ENCODE results near the gene BBS4.
A peak's percentile ranks its signal among the peaks of the same experiment; 100 is the strongest.

BBS4 gene

DNA sequence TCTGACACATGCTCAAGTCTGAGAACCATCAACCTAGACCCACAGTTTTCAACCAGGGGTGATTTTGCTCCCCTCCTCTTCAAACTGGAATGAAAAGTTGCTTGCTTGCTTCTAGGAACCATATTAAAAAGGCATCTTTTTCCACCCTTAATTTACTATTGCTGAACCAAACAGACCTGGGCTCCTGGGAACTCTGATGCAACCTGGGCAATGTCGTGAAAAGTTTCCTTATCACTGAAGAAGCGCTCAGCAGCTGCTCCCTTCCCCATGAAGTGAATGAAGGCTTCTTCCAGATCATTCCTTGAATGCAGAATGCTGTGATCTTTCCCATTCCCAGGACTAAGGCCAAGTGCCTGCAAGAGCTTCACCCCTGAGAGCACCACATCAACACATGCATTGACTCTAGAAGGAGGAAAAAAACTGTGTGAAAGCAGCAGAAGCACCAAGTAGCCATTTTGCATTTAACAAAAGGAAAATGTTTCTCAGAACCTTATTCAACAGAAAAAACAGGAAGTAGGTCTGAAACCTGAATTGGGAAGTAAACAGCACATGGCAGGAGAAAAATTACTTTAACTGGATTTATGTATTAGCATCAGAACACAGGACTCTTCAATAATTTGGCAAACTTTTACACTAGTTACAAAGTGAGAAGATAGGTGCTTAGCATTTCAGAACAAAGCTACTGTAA lies 88.8 kb downstream of the BBS4 start:
- TF ChIP-seq CTCF (IDR thresholded peaks at IDR 0.05; ENCODE audit: insufficient read depth, low read depth, low read length, missing control alignments): no peak
- no peak for DNase-seq (ENCODE audit: low read depth)
- no peak overlapping the region for H3K4me3 ChIP-seq (ENCODE audit: low read length)

DNA sequence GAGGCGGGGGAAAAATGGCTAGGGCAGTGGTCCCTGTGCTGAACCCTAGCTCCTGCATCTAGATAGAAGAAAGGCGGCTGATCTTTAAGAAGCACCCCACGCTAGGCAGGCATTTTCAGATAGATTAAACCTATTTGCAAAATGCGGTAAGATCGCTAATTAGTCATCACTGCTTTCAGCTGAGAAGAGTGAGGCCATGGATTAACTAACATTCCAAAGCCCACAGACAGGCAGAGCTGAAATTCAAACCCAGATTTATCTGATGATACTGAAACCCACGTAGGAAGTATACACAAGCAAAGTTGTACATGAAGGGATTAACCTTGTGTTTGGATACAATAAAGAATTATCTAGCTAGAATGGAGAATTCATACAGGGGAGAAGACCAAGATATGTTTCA lies 92.8 kb downstream of the BBS4 start:
- no peak overlapping the region for H3K4me3 ChIP-seq (ENCODE audit: low read length)
- TF ChIP-seq CTCF (IDR thresholded peaks at IDR 0.05; ENCODE audit: insufficient read depth, low read depth, low read length, missing control alignments): no peak
- no peak for DNase-seq (ENCODE audit: low read depth)

GRCh38 chr15:72781631-72782030 lies 95.6 kb downstream of the BBS4 start:
- no peak for DNase-seq (ENCODE audit: low read depth)
- TF ChIP-seq CTCF (IDR thresholded peaks at IDR 0.05; ENCODE audit: insufficient read depth, low read depth, low read length, missing control alignments): no peak
- no peak overlapping the region for H3K4me3 ChIP-seq (ENCODE audit: low read length)

DNA sequence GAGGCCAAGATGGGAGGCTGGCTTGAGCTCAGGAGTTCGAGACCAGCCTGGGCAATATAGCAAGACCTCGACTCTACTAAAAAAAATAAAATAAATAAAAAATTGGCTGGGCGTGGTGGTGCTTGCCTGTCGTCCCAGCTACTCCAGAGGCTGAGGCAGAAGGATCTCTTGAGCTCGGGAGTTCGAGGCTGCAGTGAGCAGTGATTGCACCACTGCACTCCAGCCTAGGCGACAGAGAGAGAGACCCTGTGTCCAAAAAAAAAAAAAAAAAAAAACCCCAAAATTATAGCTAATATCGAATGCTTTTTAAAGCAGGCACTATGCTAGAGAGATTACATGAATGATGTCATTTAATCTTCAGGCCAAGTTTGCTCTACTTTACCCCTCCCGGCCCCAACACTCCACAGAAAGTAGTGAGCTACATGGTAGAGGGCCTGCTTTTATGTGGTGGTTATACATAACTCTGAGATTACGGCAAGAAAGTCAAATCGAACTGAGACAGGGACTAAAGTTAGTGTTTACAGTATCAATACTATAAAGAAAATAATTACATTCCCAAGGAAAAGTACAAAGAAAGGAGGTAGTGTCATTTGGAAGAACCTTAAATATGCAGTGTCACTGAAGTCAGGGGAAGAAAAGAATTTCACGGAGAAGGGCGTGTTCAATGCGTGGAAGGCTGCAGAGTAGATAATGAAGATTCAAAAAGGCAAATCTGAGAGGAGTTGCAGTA lies 96.4 kb downstream of the BBS4 start:
- H3K4me3 ChIP-seq (ENCODE audit: low read length): peak overlapping the region; percentile 90
- no peak for TF ChIP-seq CTCF (IDR thresholded peaks at IDR 0.05; ENCODE audit: insufficient read depth, low read depth, low read length, missing control alignments)
- DNase-seq (ENCODE audit: low read depth): no peak

- H3K4me3 ChIP-seq (ENCODE audit: low read length): peak overlapping the region; percentile 90
- DNase-seq (ENCODE audit: low read depth): no peak
- TF ChIP-seq CTCF (IDR thresholded peaks at IDR 0.05; ENCODE audit: insufficient read depth, low read depth, low read length, missing control alignments): no peak
These were observed 97.1 kb downstream of the BBS4 start for GRCh38 chr15:72783004-72783639.

DNA sequence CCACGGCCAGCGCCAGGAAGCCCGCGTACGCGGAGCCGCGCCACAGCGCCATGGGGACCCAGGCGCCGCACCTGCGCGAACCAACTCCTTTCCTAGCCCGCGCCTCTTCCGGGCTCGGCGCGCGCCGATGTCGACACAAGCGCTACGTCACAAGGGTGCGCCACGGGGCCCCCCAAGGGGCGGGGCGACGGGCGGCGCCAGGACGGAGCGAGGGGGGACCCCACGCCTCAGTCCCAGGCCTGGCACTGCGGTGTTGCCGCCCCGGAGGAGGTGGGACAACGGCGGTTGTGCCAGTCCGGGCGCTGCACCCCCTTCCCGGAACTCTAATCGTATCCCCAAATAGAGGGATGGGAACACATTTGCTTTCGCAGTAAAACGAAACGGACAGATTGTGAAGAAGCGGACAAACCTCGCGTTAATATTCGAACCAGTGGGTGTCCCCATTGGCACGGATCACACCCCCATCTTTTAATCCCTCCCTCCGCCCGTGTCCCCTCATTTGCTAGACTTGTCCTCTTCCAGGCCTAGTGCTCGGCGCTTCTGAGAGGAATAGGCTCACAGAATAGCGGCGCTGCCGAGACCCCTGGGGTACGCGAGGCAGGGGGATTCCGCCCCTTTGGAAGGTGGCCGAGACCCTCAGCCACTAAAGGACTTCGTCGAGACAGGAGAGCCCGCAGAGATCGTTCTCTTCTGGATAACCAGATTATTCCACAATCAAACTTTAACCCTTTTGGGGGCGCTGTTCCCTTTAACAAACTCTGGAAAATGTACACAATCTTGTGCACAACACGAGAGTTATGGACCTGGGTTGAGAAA lies 97.8 kb downstream of the BBS4 start, which contains the start of gene ADPGK:
Gene ADPGK, minus strand, starts transcription at position 119 of the 816 bp plus-strand sequence. Its CDS starts 67 bp downstream, at position 52.
- peak within 1 kb of the TSS; percentile 90 for H3K4me3 ChIP-seq (ENCODE audit: low read length)
- peak; percentile 94 for DNase-seq (ENCODE audit: low read depth)
- TF ChIP-seq CTCF (IDR thresholded peaks at IDR 0.05; ENCODE audit: insufficient read depth, low read depth, low read length, missing control alignments): peak; percentile 60

Measured in epithelial cell of esophagus (primary cell).